T-cell (primary cell): ENCODE measurements around the gene GMPR. TPM values are rescaled to one million over a fixed set of nuclear protein-coding genes. Genes with fewer than 3 reads are reported as not detected.
"Not testable (repeated sequence)": the region's sequence is repeated elsewhere in the genome, so short reads cannot be mapped to it uniquely, and the experiment has no call there.

Experiments
- ATAC-seq, 4 experiments: fragments of 200-7000 bp in 3 of 4; fragments of 150-1000 bp in 1 of 4; cut with Tn5 transposase; replicated peaks in 1 of 4; 1 replicate in 3 of 4; 2 replicates in 1 of 4; pipeline ENCODE4 v1.10.0; 2021; ENCODE audit warnings: moderate library complexity in 3 of 4, mild to moderate bottlenecking in 2 of 4, moderate number of reproducible peaks in 1 of 4
- CTCF ChIA-PET, 2 donors: fragments of 300-600 bp; sonication (Branson Sonifier 250); formaldehyde crosslinking; loops; one replicate each; lab custom pipeline; 2022; ENCODE audit warnings: antibody characterized with exemption in 2 of 2; lab: Charles Lee
- POLR2A ChIA-PET, 2 donors: fragments of 300-600 bp; sonication (Branson Sonifier 250); formaldehyde crosslinking; loops; one replicate each; lab custom pipeline; 2022; ENCODE audit warnings: antibody characterized with exemption in 2 of 2; lab: Charles Lee
- DNase-seq, 35 experiments: peaks; one replicate each; pipeline versions ENCODE4 v3.0.0 to v3.0.0-alpha.2; 2013 to 2023
- H3K27ac ChIP-seq: one replicate; pipeline ENCODE4 v1.5.1; 2013; ENCODE audit warnings: low read length
- H3K27me3 ChIP-seq, 2 experiments: replicated peaks in 1 of 2; 1 replicate in 1 of 2; 2 replicates in 1 of 2; pipeline versions ENCODE4 v1.6.1 to v1.7.0; 2013; ENCODE audit warnings: low read length in 1 of 2, mixed read lengths in 1 of 2; ENCODE audit not compliant: control insufficient read depth in 2 of 2, insufficient read depth in 2 of 2; ENCODE audit errors: extremely low read depth in 1 of 2
- H3K36me3 ChIP-seq, 2 donors: 1 replicate in 1 of 2; 2 replicates in 1 of 2; pipeline versions ENCODE4 v1.6.1 to v1.7.0; 2013; ENCODE audit warnings: low read length in 1 of 2; ENCODE audit not compliant: control insufficient read depth in 2 of 2, insufficient read depth in 1 of 2; ENCODE audit errors: extremely low read depth in 1 of 2
- H3K4me1 ChIP-seq, 2 experiments: 1 replicate in 1 of 2; 2 replicates in 1 of 2; pipeline versions ENCODE4 v1.6.1 to v1.7.0; 2013; ENCODE audit warnings: low read length in 2 of 2, mixed read lengths in 1 of 2; ENCODE audit not compliant: insufficient read depth in 2 of 2, control insufficient read depth in 1 of 2; ENCODE audit errors: extremely low read depth in 1 of 2
- H3K4me3 ChIP-seq, 2 donors: 1 replicate in 1 of 2; 2 replicates in 1 of 2; pipeline versions ENCODE4 v1.5.1 to v1.7.0; 2013; ENCODE audit warnings: mild to moderate bottlenecking in 2 of 2, low read length in 1 of 2, moderate library complexity in 1 of 2; ENCODE audit not compliant: control insufficient read depth in 1 of 2; ENCODE audit errors: extremely low read depth in 1 of 2
- H3K9me3 ChIP-seq: 2 replicates; pipeline ENCODE4 v1.7.0; 2013
- H3K27ac Mint-ChIP-seq, 2 donors: one replicate each; pipeline ENCODE4 v1.8.0; 2020 to 2021; ENCODE audit warnings: mild to moderate bottlenecking in 2 of 2, mixed read lengths in 2 of 2
- H3K27me3 Mint-ChIP-seq, 2 donors: one replicate each; pipeline ENCODE4 v1.8.0; 2021 to 2022; ENCODE audit warnings: mixed read lengths in 2 of 2
- H3K36me3 Mint-ChIP-seq: one replicate; pipeline ENCODE4 v1.8.0; 2021; ENCODE audit warnings: mixed read lengths
- H3K4me1 Mint-ChIP-seq, 3 donors: one replicate each; pipeline ENCODE4 v1.8.0; 2020 to 2022; ENCODE audit warnings: mixed read lengths in 3 of 3, mild to moderate bottlenecking in 1 of 3
- H3K4me3 Mint-ChIP-seq, 3 donors: one replicate each; pipeline ENCODE4 v1.8.0; 2020 to 2022; ENCODE audit warnings: mild to moderate bottlenecking in 3 of 3, mixed read lengths in 3 of 3, moderate library complexity in 3 of 3
- H3K9me3 Mint-ChIP-seq, 3 donors: one replicate each; pipeline ENCODE4 v1.8.0; 2020 to 2022; ENCODE audit warnings: mixed read lengths in 3 of 3
- WGBS: methylation state at CpG from one replicate; pipeline ENCODE4 v1.1.5; 2013; ENCODE audit warnings: missing lambda C conversion rate; ENCODE audit not compliant: insufficient coverage; 5-methylcytosine and 5-hydroxymethylcytosine counted together
- total RNA-seq, 35 experiments: library from RNA in 6 of 35; stranded (reverse) in 6 of 35; fragments of 120-200 nt in 1 of 35; gene quantifications; one replicate each; pipeline versions ENCODE4 v1.2.1 to v1.2.4 and lab custom pipeline; 2013 to 2026

Gene GMPR
- total RNA-seq, 5 donors from 2014 or later (not counting 1 experiment from before 2014, with no cell fraction given), result 0.26 to 1.4 (median 0.68) TPM

DNA sequence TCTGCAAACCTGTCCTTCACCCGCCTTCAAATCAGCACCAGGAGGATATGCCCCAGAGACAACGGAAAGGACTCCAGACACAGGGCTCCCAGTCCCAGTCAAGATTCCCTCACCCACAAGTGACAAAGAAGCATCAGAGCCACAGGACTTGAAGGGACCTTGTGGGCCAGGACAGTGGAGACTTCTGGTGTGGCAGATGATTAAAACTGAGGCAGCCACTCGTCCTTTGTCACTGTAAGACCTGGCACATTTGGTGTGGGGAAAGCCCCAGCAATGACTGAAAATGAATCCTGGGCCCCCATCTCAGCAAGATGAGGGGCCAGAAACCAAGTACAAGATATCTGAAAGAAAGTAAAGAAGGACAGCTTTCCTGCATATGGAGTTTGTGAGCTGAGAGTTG, 15.6 kb upstream of the GMPR start:
- Mint-ChIP-seq H3K4me1 (no peaks in the 10 kb centered on the region), H3K4me3 (no peak overlapping the region), H3K36me3 (no peaks in the 10 kb centered on the region), H3K9me3 (no peaks in the 10 kb centered on the region), H3K27ac (peak overlapping the region in 1 of 2 donors; percentile 23), H3K27me3 (peaks cover 13 to 20% of the 10 kb centered on the region in 2 donors)
- Histone ChIP-seq H3K4me3 (no peak overlapping the region), H3K4me1 (no peaks in the 10 kb centered on the region), H3K9me3 (no peaks in the 10 kb centered on the region), H3K27me3 (peaks cover 0 to 9% of the 10 kb centered on the region in 2 experiments), H3K27ac (no peak overlapping the region), H3K36me3 (no peaks in the 10 kb centered on the region)
- 63% methylated on average over 2 of the region's 3 CpGs for WGBS
- ATAC-seq (no peak), DNase-seq (no peak)
- CTCF ChIA-PET, result no interaction called here
- POLR2A ChIA-PET, result interaction anchor here in 1 of 2 donors (0.6 kb wide), 2 partner anchors 172 to 745 kb away, joined by 6 to 10 read pairs; no protein-coding TSS in a partner anchor

DNA sequence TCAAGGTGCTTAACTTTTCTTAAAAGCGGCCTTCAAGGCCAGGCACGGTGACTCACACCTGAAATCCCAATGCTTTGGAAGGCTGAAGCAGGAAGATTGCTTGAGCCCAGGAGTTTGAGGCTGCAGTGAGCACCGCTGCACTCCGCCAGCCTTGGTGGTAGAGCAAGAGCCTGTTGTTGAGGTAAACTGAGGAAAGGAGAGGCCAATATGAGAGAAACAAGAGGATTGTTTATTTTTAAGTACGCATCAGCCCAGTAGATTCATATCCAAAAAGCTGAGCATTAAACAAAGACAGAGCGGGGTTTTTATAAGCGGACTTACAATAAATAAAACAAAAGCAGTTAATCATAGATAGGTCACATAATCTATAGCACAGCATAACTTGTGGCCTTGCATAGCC, 15.0 kb upstream of the GMPR start:
- Histone ChIP-seq H3K9me3 (no peaks in the 10 kb centered on the region), H3K4me1 (no peaks in the 10 kb centered on the region), H3K27me3 (peaks cover 0 to 5% of the 10 kb centered on the region in 2 experiments), H3K27ac (no peak overlapping the region), H3K36me3 (no peaks in the 10 kb centered on the region), H3K4me3 (no peak overlapping the region)
- WGBS, result 94% methylated on average over 2 of the region's 7 CpGs
- no peaks in the 10 kb centered on the region for H3K4me1 Mint-ChIP-seq
- H3K36me3 Mint-ChIP-seq, result no peaks in the 10 kb centered on the region
- H3K9me3 Mint-ChIP-seq, result no peaks in the 10 kb centered on the region
- DNase-seq (no peak), ATAC-seq (no peak)
- CTCF ChIA-PET, result interaction anchor here in 1 of 2 donors (0.6 kb wide), 1 partner anchor 95 kb away, joined by 6 read pairs; no protein-coding TSS in a partner anchor
- peaks cover 13 to 17% of the 10 kb centered on the region in 2 donors for H3K27me3 Mint-ChIP-seq
- H3K27ac Mint-ChIP-seq, result no peak overlapping the region
- no peak overlapping the region for H3K4me3 Mint-ChIP-seq
- POLR2A ChIA-PET, result interaction anchor here in 1 of 2 donors (0.6 kb wide), 1 partner anchor 746 kb away, joined by 10 read pairs; no protein-coding TSS in a partner anchor

DNA sequence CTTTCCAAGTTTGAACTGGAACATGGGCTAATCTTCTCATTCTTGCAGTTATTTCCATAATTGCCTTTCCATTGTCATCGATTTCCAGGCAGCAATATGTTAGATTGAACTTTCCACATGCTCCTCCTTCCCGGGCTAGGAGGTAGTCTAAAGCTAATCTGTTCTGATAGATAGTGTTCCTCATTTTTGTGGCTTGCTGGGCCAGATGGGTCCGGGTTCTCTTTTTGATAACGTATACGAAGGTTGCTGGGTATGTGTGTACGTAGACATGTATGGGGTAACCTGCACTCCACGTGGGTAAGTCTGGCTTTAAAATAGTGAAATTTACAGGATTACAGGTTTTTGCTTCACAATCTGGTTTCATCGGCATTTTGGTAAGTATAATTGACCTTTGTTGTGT, 14.0 kb upstream of the GMPR start:
- CTCF ChIA-PET, result no interaction called here
- POLR2A ChIA-PET, result no interaction called here

DNA sequence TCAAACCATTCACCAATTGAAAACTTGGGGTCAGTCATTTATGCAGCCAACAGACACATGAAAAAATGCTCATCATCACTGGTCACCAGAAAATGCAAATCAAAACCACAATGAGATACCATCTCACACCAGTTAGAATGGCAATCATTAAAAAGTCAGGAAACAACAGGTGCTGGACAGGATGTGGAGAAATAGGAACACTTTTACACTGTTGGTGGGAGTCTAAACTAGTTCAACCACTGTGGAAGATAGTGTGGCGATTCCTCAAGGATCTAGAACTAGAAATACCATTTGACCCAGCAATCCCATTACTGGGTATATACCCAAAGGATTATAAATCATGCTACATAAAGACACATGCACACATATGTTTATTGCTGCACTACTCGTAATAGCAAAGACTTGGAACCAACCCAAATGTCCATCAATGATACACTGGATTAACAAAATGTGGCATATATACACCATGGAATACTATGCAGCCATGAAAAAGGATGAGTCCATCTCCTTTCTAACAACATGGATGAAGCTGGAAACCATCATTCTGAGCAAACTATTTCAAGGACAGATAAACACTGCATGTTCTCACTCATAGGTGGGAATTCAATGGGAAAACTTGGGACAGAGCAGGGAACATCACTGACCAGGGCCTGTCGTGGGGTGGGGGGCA, 13.2 kb upstream of the GMPR start:
- H3K4me1 ChIP-seq, POLR2A ChIA-PET, DNase-seq, H3K9me3 Mint-ChIP-seq, ATAC-seq, H3K27ac ChIP-seq, H3K36me3 Mint-ChIP-seq, H3K27ac Mint-ChIP-seq, H3K9me3 ChIP-seq, CTCF ChIA-PET, H3K4me3 ChIP-seq, H3K4me3 Mint-ChIP-seq, H3K36me3 ChIP-seq, H3K4me1 Mint-ChIP-seq: not testable (repeated sequence)
- 70% methylated on average over 1 of the region's 3 CpGs for WGBS
- H3K27me3 Mint-ChIP-seq, result peaks cover 10 to 13% of the 10 kb centered on the region in 2 donors
- peaks cover 0 to 16% of the 10 kb centered on the region in 2 experiments for H3K27me3 ChIP-seq

More for the DNA sequence above, 14.0 kb upstream of the GMPR start:
- Mint-ChIP-seq H3K4me1 (no peaks in the 10 kb centered on the region), H3K9me3 (no peaks in the 10 kb centered on the region), H3K27ac (no peak overlapping the region), H3K4me3 (no peak overlapping the region), H3K36me3 (no peaks in the 10 kb centered on the region), H3K27me3 (peaks cover 10 to 13% of the 10 kb centered on the region in 2 donors)
- ATAC-seq, result no peak
- 32% methylated on average over 3 of the region's 8 CpGs for WGBS
- no peak for DNase-seq
- H3K27ac ChIP-seq, result no peak overlapping the region
- no peak overlapping the region for H3K4me3 ChIP-seq
- no peaks in the 10 kb centered on the region for H3K4me1 ChIP-seq
- no peaks in the 10 kb centered on the region for H3K36me3 ChIP-seq
- peaks cover 0 to 10% of the 10 kb centered on the region in 2 experiments for H3K27me3 ChIP-seq
- no peaks in the 10 kb centered on the region for H3K9me3 ChIP-seq

DNA sequence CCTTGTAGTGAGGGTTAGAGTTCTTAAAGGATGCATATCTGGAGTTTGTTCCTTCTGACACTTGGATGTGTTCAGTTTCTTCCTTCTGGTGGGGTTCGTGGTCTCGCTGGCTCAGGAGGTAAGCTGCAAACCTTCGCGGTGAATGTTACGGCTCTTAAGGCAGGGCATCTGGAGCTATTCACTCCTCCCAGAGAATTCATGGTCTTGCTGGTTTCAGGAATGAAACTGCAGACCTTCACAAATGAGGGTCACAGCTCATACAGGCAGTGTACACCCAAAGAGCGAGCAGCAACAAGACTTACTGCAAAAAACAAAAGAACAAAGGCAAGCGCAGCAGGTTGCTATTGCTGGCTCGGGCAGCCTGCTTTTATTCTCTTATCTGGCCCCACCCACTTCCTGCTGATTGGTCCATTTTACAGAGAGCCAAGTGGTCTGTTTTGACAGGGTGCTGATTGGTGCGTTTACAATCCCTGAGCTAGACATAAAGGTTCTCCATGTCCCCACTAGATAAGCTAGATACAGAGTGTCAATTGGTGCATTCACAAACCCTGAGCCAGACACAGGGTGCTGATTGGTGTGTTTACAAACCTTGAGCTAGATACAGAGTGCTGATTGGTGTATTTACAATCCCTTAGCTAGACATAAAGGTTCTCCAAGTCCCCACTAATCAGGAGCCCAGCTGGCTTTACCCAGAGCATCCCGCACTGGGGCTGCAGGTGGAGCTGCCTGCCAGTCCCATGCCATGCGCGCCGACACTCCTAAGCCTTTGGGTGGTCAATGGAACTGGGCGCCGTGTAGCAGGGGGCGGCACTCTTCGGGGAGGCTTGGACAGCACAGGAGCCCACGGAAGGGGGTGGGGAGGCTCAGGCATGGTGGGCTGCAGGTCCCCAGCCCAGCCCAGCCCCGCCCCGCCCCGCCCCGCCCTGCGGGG, 12.0 kb upstream of the GMPR start:
- peaks cover 7 to 13% of the 10 kb centered on the region in 2 donors for H3K27me3 Mint-ChIP-seq
- DNase-seq, H3K9me3 ChIP-seq, ATAC-seq, H3K4me3 Mint-ChIP-seq, H3K4me3 ChIP-seq, H3K36me3 Mint-ChIP-seq, H3K36me3 ChIP-seq, H3K4me1 ChIP-seq, H3K4me1 Mint-ChIP-seq, H3K27ac Mint-ChIP-seq, POLR2A ChIA-PET, CTCF ChIA-PET, H3K27ac ChIP-seq, H3K9me3 Mint-ChIP-seq: not testable (repeated sequence)
- WGBS, result 93% methylated on average over 9 of the region's 23 CpGs
- peaks cover 0 to 22% of the 10 kb centered on the region in 2 experiments for H3K27me3 ChIP-seq

DNA sequence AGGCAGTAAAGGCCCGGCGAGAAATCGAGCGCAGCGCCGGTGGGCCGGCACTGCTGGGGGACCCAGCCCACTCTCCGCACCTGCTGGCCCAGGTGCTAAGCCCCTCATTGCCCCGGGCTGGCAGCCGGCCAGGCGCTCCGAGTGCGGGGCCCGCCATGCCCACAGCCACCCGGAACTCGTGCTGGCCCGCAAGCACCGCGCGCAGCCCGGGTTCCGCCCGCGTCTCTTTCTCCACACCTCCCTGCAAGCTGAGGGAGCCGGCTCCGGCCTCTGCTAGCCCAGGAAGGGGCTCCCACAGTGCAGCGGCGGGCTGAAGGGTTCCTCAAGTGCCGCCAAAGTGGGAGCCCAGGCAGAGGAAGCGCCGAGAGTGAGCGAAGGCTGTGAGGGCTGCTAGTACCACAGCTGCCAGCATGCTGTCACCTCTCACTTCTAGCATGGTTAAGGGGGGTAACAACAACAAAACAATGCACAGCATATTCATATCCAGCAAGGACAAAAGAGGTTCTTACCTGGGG, 11.3 kb upstream of the GMPR start:
- no peaks in the 10 kb centered on the region for H3K9me3 ChIP-seq
- H3K4me3 ChIP-seq, result no peak overlapping the region
- no peaks in the 10 kb centered on the region for H3K4me1 ChIP-seq
- ATAC-seq, result no peak
- no peak overlapping the region for H3K4me3 Mint-ChIP-seq
- no peaks in the 10 kb centered on the region for H3K36me3 Mint-ChIP-seq
- no peaks in the 10 kb centered on the region for H3K36me3 ChIP-seq
- ChIA-PET POLR2A (no interaction called here), CTCF (no interaction called here)
- H3K27me3 Mint-ChIP-seq, result peaks cover 12% of the 10 kb centered on the region in 2 donors
- no peaks in the 10 kb centered on the region for H3K4me1 Mint-ChIP-seq
- H3K27ac Mint-ChIP-seq, result no peak overlapping the region
- DNase-seq, result no peak
- no peak overlapping the region for H3K27ac ChIP-seq
- peaks cover 0 to 23% of the 10 kb centered on the region in 2 experiments for H3K27me3 ChIP-seq
- 85% methylated on average over 26 of the region's 32 CpGs for whole genome bisulfite sequencing
- H3K9me3 Mint-ChIP-seq, result no peaks in the 10 kb centered on the region
